HG03095 (cell line): ENCODE results near the gene NR3C1.

Experiments
- ATAC-seq: cut with Tn5 transposase; IDR thresholded peaks from one replicate; pipeline ENCODE4 v1.9.1; 2021; ENCODE audit warnings: moderate library complexity; ENCODE audit not compliant: unreplicated experiment

NR3C1 gene

GRCh38 chr5:143372187-143372829, 31.2 kb downstream of the NR3C1 start:
- ATAC-seq = no peak

- ATAC-seq = no peak
Observed at GRCh38 chr5:143370440-143370839, 33.0 kb downstream of the NR3C1 start.

GRCh38 chr5:143364061-143364460, 39.4 kb downstream of the NR3C1 start:
- no peak for ATAC-seq

GRCh38 chr5:143362664-143363227, 40.7 kb downstream of the NR3C1 start:
- no peak for ATAC-seq

GRCh38 chr5:143361438-143361837, 42.0 kb downstream of the NR3C1 start:
- ATAC-seq = no peak

- no peak for ATAC-seq
Observed at GRCh38 chr5:143360755-143361154, 42.7 kb downstream of the NR3C1 start.

GRCh38 chr5:143359869-143360268, 43.6 kb downstream of the NR3C1 start:
- no peak for ATAC-seq

- ATAC-seq = no peak
Observed at GRCh38 chr5:143356855-143357583, 46.5 kb downstream of the NR3C1 start.

- ATAC-seq = no peak
Observed at GRCh38 chr5:143355710-143356109, 47.8 kb downstream of the NR3C1 start.

- no peak for ATAC-seq
Observed at GRCh38 chr5:143354025-143354424, 49.5 kb downstream of the NR3C1 start.

- ATAC-seq = no peak
Observed at GRCh38 chr5:143352691-143353090, 50.8 kb downstream of the NR3C1 start.

- no peak for ATAC-seq
Observed at GRCh38 chr5:143350751-143351602, 52.5 kb downstream of the NR3C1 start.

- ATAC-seq = no peak
Observed at GRCh38 chr5:143350341-143350740, 53.1 kb downstream of the NR3C1 start.

- ATAC-seq = no peak
Observed at GRCh38 chr5:143349177-143349576, 54.3 kb downstream of the NR3C1 start.

- ATAC-seq = no peak
Observed at GRCh38 chr5:143347698-143348344, 55.7 kb downstream of the NR3C1 start.

- ATAC-seq = no peak
Observed at GRCh38 chr5:143347046-143347445, 56.4 kb downstream of the NR3C1 start.

- no peak for ATAC-seq
Observed at GRCh38 chr5:143345671-143346440, 57.6 kb downstream of the NR3C1 start.

GRCh38 chr5:143343042-143343441, 60.4 kb downstream of the NR3C1 start:
- no peak for ATAC-seq

- ATAC-seq = no peak
Observed at GRCh38 chr5:143342607-143343006, 60.9 kb downstream of the NR3C1 start.
